Mesothelial cell of epicardium (in vitro differentiated cells): ENCODE results near the gene SV2A. TPM values are rescaled to one million over a fixed set of nuclear protein-coding genes. Genes with fewer than 3 reads are reported as not detected.

Experiments used
- DNase-seq, 2 experiments: peaks; one replicate each; pipeline ENCODE4 v3.0.0; 2021; ENCODE audit warnings: low spot score in 2 of 2; ENCODE audit not compliant: unreplicated experiment in 2 of 2
- H3K27ac Mint-ChIP-seq: 2 replicates; pipeline ENCODE4 v1.8.0; 2021; ENCODE audit warnings: mixed read lengths
- H3K27me3 Mint-ChIP-seq: 2 replicates; pipeline ENCODE4 v1.8.0; 2021; ENCODE audit warnings: low read depth, mixed read lengths
- H3K36me3 Mint-ChIP-seq: 2 replicates; pipeline ENCODE4 v1.8.0; 2021; ENCODE audit warnings: mixed read lengths
- H3K4me1 Mint-ChIP-seq: 2 replicates; pipeline ENCODE4 v1.8.0; 2021; ENCODE audit warnings: mixed read lengths
- H3K4me3 Mint-ChIP-seq: 2 replicates; pipeline ENCODE4 v1.8.0; 2021; ENCODE audit warnings: mild to moderate bottlenecking, moderate library complexity, mixed read lengths
- H3K9me3 Mint-ChIP-seq: 2 replicates; pipeline ENCODE4 v1.8.0; 2021; ENCODE audit warnings: mixed read lengths
- total RNA-seq: library from RNA; stranded (reverse); gene quantifications from 3 replicates; pipeline ENCODE4 v1.2.1, GENCODE V29; 2021
- TF ChIP-seq, protein P1 (sequence below): fragments of 200-600 bp; sonication (generic); IDR thresholded peaks from one replicate; pipeline ENCODE4 v1.5.0; 2021; ENCODE audit warnings: antibody characterized with exemption; ENCODE audit not compliant: unreplicated experiment

SV2A gene
- total RNA-seq, 1 donor from 2014 or later: 20.3 TPM

GRCh38 chr1:149906570-149907075, 11.0 kb downstream of the SV2A start:
- H3K9me3 Mint-ChIP-seq: no peaks in the 10 kb centered on the region
- peaks cover 24% of the 10 kb centered on the region for H3K36me3 Mint-ChIP-seq
- DNase-seq: no peak
- peaks cover 2% of the 10 kb centered on the region for H3K4me1 Mint-ChIP-seq
- no peak overlapping the region for H3K27ac Mint-ChIP-seq
- no peak overlapping the region for H3K4me3 Mint-ChIP-seq
- no peaks in the 10 kb centered on the region for H3K27me3 Mint-ChIP-seq
- TF ChIP-seq, protein P1, sequence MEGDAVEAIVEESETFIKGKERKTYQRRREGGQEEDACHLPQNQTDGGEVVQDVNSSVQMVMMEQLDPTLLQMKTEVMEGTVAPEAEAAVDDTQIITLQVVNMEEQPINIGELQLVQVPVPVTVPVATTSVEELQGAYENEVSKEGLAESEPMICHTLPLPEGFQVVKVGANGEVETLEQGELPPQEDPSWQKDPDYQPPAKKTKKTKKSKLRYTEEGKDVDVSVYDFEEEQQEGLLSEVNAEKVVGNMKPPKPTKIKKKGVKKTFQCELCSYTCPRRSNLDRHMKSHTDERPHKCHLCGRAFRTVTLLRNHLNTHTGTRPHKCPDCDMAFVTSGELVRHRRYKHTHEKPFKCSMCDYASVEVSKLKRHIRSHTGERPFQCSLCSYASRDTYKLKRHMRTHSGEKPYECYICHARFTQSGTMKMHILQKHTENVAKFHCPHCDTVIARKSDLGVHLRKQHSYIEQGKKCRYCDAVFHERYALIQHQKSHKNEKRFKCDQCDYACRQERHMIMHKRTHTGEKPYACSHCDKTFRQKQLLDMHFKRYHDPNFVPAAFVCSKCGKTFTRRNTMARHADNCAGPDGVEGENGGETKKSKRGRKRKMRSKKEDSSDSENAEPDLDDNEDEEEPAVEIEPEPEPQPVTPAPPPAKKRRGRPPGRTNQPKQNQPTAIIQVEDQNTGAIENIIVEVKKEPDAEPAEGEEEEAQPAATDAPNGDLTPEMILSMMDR: no peak

GRCh38 chr1:149903836-149904491, 13.7 kb downstream of the SV2A start:
- Mint-ChIP-seq H3K27me3 (no peaks in the 10 kb centered on the region), H3K36me3 (peaks cover 19% of the 10 kb centered on the region), H3K9me3 (no peaks in the 10 kb centered on the region), H3K27ac (peak overlapping the region; percentile 74), H3K4me3 (no peak overlapping the region), H3K4me1 (peaks cover 22% of the 10 kb centered on the region)
- no peak for DNase-seq
- TF ChIP-seq, protein P1: no peak

- Mint-ChIP-seq H3K9me3 (no peaks in the 10 kb centered on the region), H3K4me3 (peak within 1 kb of the TSS; percentile 82), H3K27ac (peak within 1 kb of the TSS; percentile 97), H3K36me3 (peaks cover 5% of the 10 kb centered on the region), H3K27me3 (no peaks in the 10 kb centered on the region), H3K4me1 (peaks cover 23% of the 10 kb centered on the region)
- peak; percentile 87 to 88 for DNase-seq
- TF ChIP-seq, protein P1: no peak
Measured at GRCh38 chr1:149899460-149900284, 18.0 kb downstream of the SV2A start, which contains the start of gene BOLA1. Gene BOLA1 (plus strand): TSS chr1:149899568. CDS start chr1:149900060, 492 bp downstream.

- H3K9me3 Mint-ChIP-seq: no peaks in the 10 kb centered on the region
- H3K27ac Mint-ChIP-seq: no peak overlapping the region
Measured at GRCh38 chr1:149896575-149896974, 21.1 kb downstream of the SV2A start.

DNA sequence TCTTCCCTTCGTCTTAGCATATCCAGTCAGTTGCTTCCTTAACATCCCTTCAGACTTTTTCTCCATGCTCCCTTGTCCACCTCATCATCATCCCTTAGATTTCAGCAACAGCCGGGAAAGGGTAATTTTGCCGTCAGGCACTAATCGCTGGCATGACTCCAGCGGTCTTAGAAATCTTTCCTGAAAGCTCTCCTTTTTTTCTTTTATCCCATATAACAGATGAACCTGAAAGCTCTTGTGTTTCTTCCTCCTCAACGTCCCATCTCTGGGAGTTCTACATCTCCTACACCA, 28.7 kb downstream of the SV2A start:
- Mint-ChIP-seq H3K4me3 (no peak overlapping the region), H3K9me3 (no peaks in the 10 kb centered on the region), H3K27me3 (no peaks in the 10 kb centered on the region), H3K4me1 (peaks cover 4% of the 10 kb centered on the region), H3K27ac (no peak overlapping the region), H3K36me3 (no peaks in the 10 kb centered on the region)
- TF ChIP-seq, protein P1: no peak
- DNase-seq: peak in 1 of 2 experiments; percentile 44

More at GRCh38 chr1:149896575-149896974, 21.1 kb downstream of the SV2A start:
- Mint-ChIP-seq H3K27me3 (no peaks in the 10 kb centered on the region), H3K4me1 (peaks cover 21% of the 10 kb centered on the region), H3K4me3 (no peak overlapping the region), H3K36me3 (no peaks in the 10 kb centered on the region)
- TF ChIP-seq, protein P1: no peak
- DNase-seq: no peak
